ENCODE measurements around the gene CNOT3. TPM values are rescaled to one million over a fixed set of nuclear protein-coding genes. Genes with fewer than 3 reads are reported as not detected.

CNOT3 gene
- total and polyA plus RNA-seq, 2 of the 13 experiments (the other 11 are each of a cell fraction or from before 2014, with no cell fraction given) = 4.3 to 5.8 TPM

GRCh38 chr19:54102421-54103169 lies 35.0 kb upstream of the CNOT3 start, which contains the start of gene NDUFA3 (continued):
- TF ChIP-seq YEATS2 (CRISPR knock-in tag; IDR thresholded peaks at IDR 0.05; ENCODE audit: borderline replicate concordance) (peak; percentile 73; the same call in 1 of the 2 replicates), TCF12 (IDR thresholded peaks at IDR 0.05) (no peak), TCF12 (CRISPR knock-in tag; IDR thresholded peaks at IDR 0.05) (0 out of 2 replicates have a peak, but pooled peaks have one; percentile 39), ZMYM3 (CRISPR knock-in tag; IDR thresholded peaks at IDR 0.05) (peak; percentile 100), RORA (CRISPR knock-in tag; IDR thresholded peaks at IDR 0.05) (no peak), BRCA1 (CRISPR knock-in tag; IDR thresholded peaks at IDR 0.05) (peak; percentile 58; the same call in 1 of the 2 replicates), ZNF143 (CRISPR knock-in tag; IDR thresholded peaks at IDR 0.05) (peak; percentile 98), ZNF33A (CRISPR knock-in tag; IDR thresholded peaks at IDR 0.05; ENCODE audit: borderline replicate concordance) (no peak), FOXJ3 (CRISPR knock-in tag; IDR thresholded peaks at IDR 0.05; ENCODE audit: borderline replicate concordance) (no peak), ZBTB46 (CRISPR knock-in tag; IDR thresholded peaks at IDR 0.05; ENCODE audit: borderline replicate concordance) (no peak), ARID5B (CRISPR knock-in tag; IDR thresholded peaks at IDR 0.05) (no peak), HNRNPH1 (optimal IDR thresholded peaks at IDR 0.05; ENCODE audit: low read depth, low read length) (no peak), NPAS2 (CRISPR knock-in tag; IDR thresholded peaks at IDR 0.05; ENCODE audit: borderline replicate concordance) (no peak), CBX5 (CRISPR knock-in tag; IDR thresholded peaks at IDR 0.05; ENCODE audit: borderline replicate concordance) (no peak; the same call in 1 of the 2 replicates), ZNF563 (CRISPR knock-in tag; IDR thresholded peaks at IDR 0.05) (no peak), ZNF574 (CRISPR knock-in tag; IDR thresholded peaks at IDR 0.05) (peak; percentile 95), GATAD2A (CRISPR knock-in tag; IDR thresholded peaks at IDR 0.05) (no peak)

Data from HepG2 (cell line).